Right hindlimb (tissue), 1 donor: ENCODE data around the gene ADAM23.

ENCODE experiments used
- DNase-seq: peaks from one replicate; pipeline ENCODE4 v3.0.0-alpha.2; 2018

ADAM23 gene

GRCh38 chr2:206443735-206444527 lies 599 bp downstream of the ADAM23 start:
- no peak for DNase-seq

GRCh38 chr2:206445948-206446347 lies 2.6 kb downstream of the ADAM23 start:
- DNase-seq = no peak

- DNase-seq = no peak
Measured at GRCh38 chr2:206452242-206452641, 8.9 kb downstream of the ADAM23 start.

- DNase-seq = no peak
Measured at GRCh38 chr2:206452750-206453149, 9.4 kb downstream of the ADAM23 start.

- DNase-seq = no peak
Measured at GRCh38 chr2:206456078-206456754, 12.9 kb downstream of the ADAM23 start.

GRCh38 chr2:206457188-206457634 lies 13.9 kb downstream of the ADAM23 start:
- no peak for DNase-seq

- no peak for DNase-seq
Measured at GRCh38 chr2:206462240-206462854, 19.0 kb downstream of the ADAM23 start.

GRCh38 chr2:206463685-206464084 lies 20.4 kb downstream of the ADAM23 start:
- no peak for DNase-seq

- no peak for DNase-seq
Measured at GRCh38 chr2:206464597-206464996, 21.3 kb downstream of the ADAM23 start.

- DNase-seq = no peak
Measured at GRCh38 chr2:206471524-206472062, 28.3 kb downstream of the ADAM23 start.

GRCh38 chr2:206472094-206472493 lies 28.8 kb downstream of the ADAM23 start:
- no peak for DNase-seq

GRCh38 chr2:206474099-206474498 lies 30.8 kb downstream of the ADAM23 start:
- DNase-seq = no peak

- no peak for DNase-seq
Measured at GRCh38 chr2:206477296-206477695, 34.0 kb downstream of the ADAM23 start.

GRCh38 chr2:206478340-206478739 lies 35.0 kb downstream of the ADAM23 start:
- DNase-seq = no peak

- DNase-seq = no peak
Measured at GRCh38 chr2:206480161-206480560, 36.8 kb downstream of the ADAM23 start.

GRCh38 chr2:206480620-206481019 lies 37.3 kb downstream of the ADAM23 start:
- DNase-seq = no peak

- no peak for DNase-seq
Measured at GRCh38 chr2:206481056-206481455, 37.7 kb downstream of the ADAM23 start.

GRCh38 chr2:206482123-206482522 lies 38.8 kb downstream of the ADAM23 start:
- DNase-seq = no peak

- no peak for DNase-seq
Measured at GRCh38 chr2:206482633-206483032, 39.3 kb downstream of the ADAM23 start.

- no peak for DNase-seq
Measured at GRCh38 chr2:206488053-206488452, 44.7 kb downstream of the ADAM23 start.

GRCh38 chr2:206488623-206489022 lies 45.3 kb downstream of the ADAM23 start:
- no peak for DNase-seq

- no peak for DNase-seq
Measured at GRCh38 chr2:206494061-206494460, 50.7 kb downstream of the ADAM23 start.

- no peak for DNase-seq
Measured at GRCh38 chr2:206502729-206503128, 59.4 kb downstream of the ADAM23 start.

- no peak for DNase-seq
Measured at GRCh38 chr2:206511283-206511682, 68.0 kb downstream of the ADAM23 start.
